Measurements from ENCODE around the gene ETV7. TPM values are rescaled to one million over a fixed set of nuclear protein-coding genes. Genes with fewer than 3 reads are reported as not detected.

ETV7 gene
- polyA plus RNA-seq, 1 of the 3 experiments (the other 2 are of a cell fraction) = 0.39 TPM

GRCh38 chr6:36324191-36324590 lies 63.3 kb downstream of the ETV7 start:
- Histone ChIP-seq H3K4me2 (no peak overlapping the region), H3K79me2 (ENCODE audit: insufficient read depth) (no peaks in the 10 kb centered on the region), H3F3A (replicated peaks; ENCODE audit: insufficient read depth) (no peaks in the 10 kb centered on the region), H3K4me1 (ENCODE audit: control insufficient read depth in 1 of 2, insufficient read depth in 2 of 2, low read depth in 1 of 2, low read length in 1 of 2) (peaks cover 0 to 17% of the 10 kb centered on the region in 2 experiments; a peak in 1 of 4 replicates), H3K4me3 (ENCODE audit: low read depth in 2 of 2, low read length in 1 of 2) (no peak overlapping the region), H2AFZ (ENCODE audit: low read depth) (no peak overlapping the region), H3K9ac (no peak overlapping the region), H3K9me2 (no peaks in the 10 kb centered on the region), H3K9me3 (no peaks in the 10 kb centered on the region), H3K36me3 (replicated peaks in 1 of 2; ENCODE audit: control insufficient read depth in 1 of 2, insufficient read depth in 2 of 2, low read length in 1 of 2) (no peaks in the 10 kb centered on the region), H3K27me3 (ENCODE audit: insufficient read depth) (no peaks in the 10 kb centered on the region; the same call in 1 of the 2 replicates), H3K27ac (ENCODE audit: low read depth in 2 of 2, low read length in 1 of 2) (no peak overlapping the region), H4K20me1 (ENCODE audit: insufficient read depth) (no peaks in the 10 kb centered on the region)
- ChIA-PET POLR2A (no interaction called here), CTCF (interaction anchor here (0.7 to 15.1 kb wide), 3 partner anchors 17 to 29 kb away, joined by 3 to 123 read pairs (median 24); no protein-coding TSS in a partner anchor)
- TF ChIP-seq, protein P1, sequence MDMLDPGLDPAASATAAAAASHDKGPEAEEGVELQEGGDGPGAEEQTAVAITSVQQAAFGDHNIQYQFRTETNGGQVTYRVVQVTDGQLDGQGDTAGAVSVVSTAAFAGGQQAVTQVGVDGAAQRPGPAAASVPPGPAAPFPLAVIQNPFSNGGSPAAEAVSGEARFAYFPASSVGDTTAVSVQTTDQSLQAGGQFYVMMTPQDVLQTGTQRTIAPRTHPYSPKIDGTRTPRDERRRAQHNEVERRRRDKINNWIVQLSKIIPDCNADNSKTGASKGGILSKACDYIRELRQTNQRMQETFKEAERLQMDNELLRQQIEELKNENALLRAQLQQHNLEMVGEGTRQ (IDR thresholded peaks at IDR 0.05; ENCODE audit: borderline replicate concordance, low read depth, low read length) = no peak
- no peak for DNase-seq
- WGBS (ENCODE audit: low lambda C conversion rate) = 72% methylated on average over 6 of the region's 6 CpGs

DNA sequence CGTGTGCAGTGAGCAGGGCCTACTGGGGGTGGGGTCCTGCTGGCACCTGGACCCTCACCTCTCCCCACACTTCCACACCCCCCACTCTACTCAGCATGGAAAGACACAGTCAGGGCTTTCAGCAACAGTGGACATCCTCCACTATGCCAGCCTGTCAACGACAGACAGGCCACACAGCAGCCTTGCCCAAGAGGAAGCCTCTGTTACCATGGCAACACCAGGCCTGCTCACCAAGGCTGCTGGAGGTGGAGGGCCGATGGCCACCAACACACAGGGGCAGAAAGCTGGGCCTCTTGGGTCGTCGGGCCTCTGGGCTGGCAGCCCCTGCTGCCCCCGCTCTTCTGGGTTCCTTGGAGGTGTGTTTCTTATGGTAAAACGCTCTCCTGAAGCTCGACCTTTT lies 64.4 kb downstream of the ETV7 start:
- no peak for TF ChIP-seq FOXM1 (IDR thresholded peaks at IDR 0.05; ENCODE audit: low read depth)
- no peak for TF ChIP-seq EZH2phosphoT487 (IDR thresholded peaks at IDR 0.05; ENCODE audit: borderline replicate concordance, low read depth)
- no peak for TF ChIP-seq MEF2A (IDR thresholded peaks at IDR 0.05; ENCODE audit: borderline replicate concordance, low read depth)
- TF ChIP-seq, protein P1 (IDR thresholded peaks at IDR 0.05; ENCODE audit: borderline replicate concordance, low read depth, low read length) = no peak
- TF ChIP-seq MXI1 (IDR thresholded peaks at IDR 0.05; ENCODE audit: low read depth, low read length) = peak; percentile 78; the same call in 1 of the 2 replicates
- no peak for TF ChIP-seq TEAD4 (IDR thresholded peaks at IDR 0.05; ENCODE audit: borderline replicate concordance, insufficient read depth)
- no peak for TF ChIP-seq GABPA (IDR thresholded peaks at IDR 0.05; ENCODE audit: low read depth)
- no peak for TF ChIP-seq IRF3 (IDR thresholded peaks at IDR 0.05; ENCODE audit: low read depth, low read length)
- TF ChIP-seq RFX5 (IDR thresholded peaks at IDR 0.05; ENCODE audit: low read length) = peak; percentile 86
- CTCF ChIA-PET = interaction anchor here (5.3 to 15.1 kb wide), 2 partner anchors 18 to 19 kb away, joined by 24 to 123 read pairs; no protein-coding TSS in a partner anchor
- Histone ChIP-seq H3K27me3 (ENCODE audit: insufficient read depth) (no peaks in the 10 kb centered on the region), H3K9me2 (no peaks in the 10 kb centered on the region), H2AFZ (ENCODE audit: low read depth) (no peak overlapping the region), H3F3A (replicated peaks; ENCODE audit: insufficient read depth) (no peaks in the 10 kb centered on the region), H3K9me3 (no peaks in the 10 kb centered on the region), H4K20me1 (ENCODE audit: insufficient read depth) (no peaks in the 10 kb centered on the region), H3K36me3 (replicated peaks in 1 of 2; ENCODE audit: control insufficient read depth in 1 of 2, insufficient read depth in 2 of 2, low read length in 1 of 2) (no peaks in the 10 kb centered on the region), H3K79me2 (ENCODE audit: insufficient read depth) (no peaks in the 10 kb centered on the region), H3K4me3 (ENCODE audit: low read depth in 2 of 2, low read length in 1 of 2) (no peak overlapping the region), H3K9ac (no peak overlapping the region), H3K27ac (ENCODE audit: low read depth in 2 of 2, low read length in 1 of 2) (peak overlapping the region in 1 of 2 experiments; percentile 34; a peak in 1 of 4 replicates), H3K4me2 (no peak overlapping the region), H3K4me1 (ENCODE audit: control insufficient read depth in 1 of 2, insufficient read depth in 2 of 2, low read depth in 1 of 2, low read length in 1 of 2) (peaks cover 0 to 17% of the 10 kb centered on the region in 2 experiments; a peak in 1 of 4 replicates)
- POLR2A ChIA-PET = no interaction called here
- DNase-seq = peak; percentile 83
- 74% methylated on average over 6 of the region's 8 CpGs for WGBS (ENCODE audit: low lambda C conversion rate)
